ENCODE measurements around the gene FOXP4.

The FOXP4 gene

DNA sequence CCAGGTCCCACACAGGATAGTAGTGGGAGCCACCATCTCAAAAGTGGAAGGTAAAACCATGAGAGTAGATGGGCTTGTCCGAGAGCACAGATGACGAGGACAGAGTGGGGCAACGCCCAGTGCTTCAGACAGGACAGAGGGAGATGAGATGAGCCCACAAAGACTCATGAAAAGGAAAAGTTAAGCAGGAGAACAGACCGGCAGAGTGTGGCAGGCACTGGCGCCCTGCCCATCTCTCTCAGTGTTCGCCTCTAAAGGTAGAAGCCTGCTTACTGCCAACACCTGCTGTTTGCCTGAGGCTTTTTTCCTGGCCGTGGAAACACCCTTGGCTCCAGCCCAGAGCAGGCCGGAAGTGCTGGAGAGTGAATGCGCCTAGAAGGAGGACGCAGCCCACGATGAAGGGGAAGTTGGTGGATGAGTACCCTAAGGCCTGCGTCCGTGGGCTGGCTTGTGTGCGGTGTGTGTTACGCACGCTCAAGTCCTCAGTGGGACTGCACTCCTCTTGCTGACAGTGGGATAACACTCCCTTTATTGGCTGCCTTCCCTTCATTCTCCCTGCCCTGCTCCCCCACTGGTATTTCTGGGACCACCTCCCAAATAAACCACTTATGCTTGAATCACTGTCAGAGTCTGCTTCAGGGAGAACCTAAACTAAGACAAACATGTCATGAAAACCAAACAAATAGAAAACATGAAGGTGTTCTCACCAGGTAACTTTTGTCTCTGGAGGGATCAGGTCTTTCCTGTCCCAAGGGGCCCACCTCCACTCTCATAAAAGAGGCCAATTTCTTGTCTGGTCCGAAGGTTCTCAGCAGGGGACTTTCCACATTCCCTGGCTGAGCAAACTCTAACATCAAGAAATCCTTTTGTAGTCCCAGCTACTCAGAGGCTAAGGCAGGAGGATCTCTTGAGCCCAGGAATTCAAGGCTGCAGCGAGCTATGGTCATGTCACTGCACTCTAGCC, 9.1 kb upstream of the FOXP4 start:
- no peaks in the 10 kb centered on the region for H3K9me3 ChIP-seq (ENCODE audit: insufficient read depth, low read length)
- H3K27me3 ChIP-seq (ENCODE audit: low read depth, low read length): no peaks in the 10 kb centered on the region
- no peaks in the 10 kb centered on the region for H4K20me1 ChIP-seq (ENCODE audit: insufficient read depth, low read length)
- no peaks in the 10 kb centered on the region for H3K79me2 ChIP-seq (ENCODE audit: low read length)
- H3K27ac ChIP-seq (ENCODE audit: low read length): no peak overlapping the region
- no peak overlapping the region for H3K4me3 ChIP-seq (ENCODE audit: low read length)
- no peak overlapping the region for H3K4me2 ChIP-seq (ENCODE audit: low read length)
- peaks cover 14% of the 10 kb centered on the region for H3K4me1 ChIP-seq (ENCODE audit: low read length)
- no peaks in the 10 kb centered on the region for H3K36me3 ChIP-seq (replicated peaks; ENCODE audit: low read depth, low read length)
- H2AFZ ChIP-seq (ENCODE audit: low read depth, low read length): no peak overlapping the region
- no peak for TF ChIP-seq EZH2phosphoT487 (IDR thresholded peaks at IDR 0.05; ENCODE audit: low read depth)
- TF ChIP-seq, protein P1, sequence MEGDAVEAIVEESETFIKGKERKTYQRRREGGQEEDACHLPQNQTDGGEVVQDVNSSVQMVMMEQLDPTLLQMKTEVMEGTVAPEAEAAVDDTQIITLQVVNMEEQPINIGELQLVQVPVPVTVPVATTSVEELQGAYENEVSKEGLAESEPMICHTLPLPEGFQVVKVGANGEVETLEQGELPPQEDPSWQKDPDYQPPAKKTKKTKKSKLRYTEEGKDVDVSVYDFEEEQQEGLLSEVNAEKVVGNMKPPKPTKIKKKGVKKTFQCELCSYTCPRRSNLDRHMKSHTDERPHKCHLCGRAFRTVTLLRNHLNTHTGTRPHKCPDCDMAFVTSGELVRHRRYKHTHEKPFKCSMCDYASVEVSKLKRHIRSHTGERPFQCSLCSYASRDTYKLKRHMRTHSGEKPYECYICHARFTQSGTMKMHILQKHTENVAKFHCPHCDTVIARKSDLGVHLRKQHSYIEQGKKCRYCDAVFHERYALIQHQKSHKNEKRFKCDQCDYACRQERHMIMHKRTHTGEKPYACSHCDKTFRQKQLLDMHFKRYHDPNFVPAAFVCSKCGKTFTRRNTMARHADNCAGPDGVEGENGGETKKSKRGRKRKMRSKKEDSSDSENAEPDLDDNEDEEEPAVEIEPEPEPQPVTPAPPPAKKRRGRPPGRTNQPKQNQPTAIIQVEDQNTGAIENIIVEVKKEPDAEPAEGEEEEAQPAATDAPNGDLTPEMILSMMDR (IDR thresholded peaks at IDR 0.05; ENCODE audit: low read depth, low read length): no peak
- no peak overlapping the region for H3K9ac ChIP-seq (ENCODE audit: low read length)

DNA sequence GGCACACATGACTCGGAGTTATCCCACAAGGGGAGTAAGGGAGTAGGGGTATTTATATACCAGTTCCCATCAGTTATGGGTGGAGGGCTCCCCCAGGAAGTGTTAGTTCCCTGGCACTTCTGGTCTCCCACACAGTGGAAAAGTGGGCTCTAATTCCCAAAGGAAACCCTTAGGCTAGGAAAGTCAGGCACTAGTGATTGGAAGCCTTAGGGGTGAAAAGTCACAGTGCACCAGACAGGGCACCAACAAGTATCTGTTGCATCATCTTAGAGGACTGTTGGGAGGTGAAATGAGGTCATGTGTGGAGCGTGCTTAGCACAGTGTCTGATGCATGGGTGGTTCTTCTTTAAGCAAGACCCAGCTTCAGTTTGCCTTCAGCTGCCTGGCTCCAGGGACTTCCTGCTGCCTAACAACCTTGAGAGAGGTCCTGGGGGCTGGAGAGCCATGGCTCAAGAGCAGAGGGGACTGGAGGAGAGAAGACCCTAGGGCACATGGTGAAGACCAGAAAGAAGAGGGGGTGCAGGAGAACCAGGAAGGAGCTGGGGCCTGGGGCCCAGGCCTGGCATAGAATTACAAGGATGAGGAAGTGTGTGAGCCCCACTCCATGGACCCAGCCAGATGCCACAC, 7.5 kb upstream of the FOXP4 start:
- H3K9ac ChIP-seq (ENCODE audit: low read length): no peak overlapping the region
- H2AFZ ChIP-seq (ENCODE audit: low read depth, low read length): no peak overlapping the region
- H3K4me3 ChIP-seq (ENCODE audit: low read length): no peak overlapping the region
- H3K27me3 ChIP-seq (ENCODE audit: low read depth, low read length): no peaks in the 10 kb centered on the region
- no peak overlapping the region for H3K27ac ChIP-seq (ENCODE audit: low read length)
- no peaks in the 10 kb centered on the region for H3K9me3 ChIP-seq (ENCODE audit: insufficient read depth, low read length)
- H3K79me2 ChIP-seq (ENCODE audit: low read length): peaks cover 2% of the 10 kb centered on the region; the same call in 1 of the 2 replicates
- TF ChIP-seq EZH2phosphoT487 (IDR thresholded peaks at IDR 0.05; ENCODE audit: low read depth): no peak
- TF ChIP-seq, protein P1 (IDR thresholded peaks at IDR 0.05; ENCODE audit: low read depth, low read length): no peak
- no peak overlapping the region for H3K4me2 ChIP-seq (ENCODE audit: low read length)
- H4K20me1 ChIP-seq (ENCODE audit: insufficient read depth, low read length): no peaks in the 10 kb centered on the region
- H3K36me3 ChIP-seq (replicated peaks; ENCODE audit: low read depth, low read length): no peaks in the 10 kb centered on the region
- peaks cover 10% of the 10 kb centered on the region for H3K4me1 ChIP-seq (ENCODE audit: low read length)

DNA sequence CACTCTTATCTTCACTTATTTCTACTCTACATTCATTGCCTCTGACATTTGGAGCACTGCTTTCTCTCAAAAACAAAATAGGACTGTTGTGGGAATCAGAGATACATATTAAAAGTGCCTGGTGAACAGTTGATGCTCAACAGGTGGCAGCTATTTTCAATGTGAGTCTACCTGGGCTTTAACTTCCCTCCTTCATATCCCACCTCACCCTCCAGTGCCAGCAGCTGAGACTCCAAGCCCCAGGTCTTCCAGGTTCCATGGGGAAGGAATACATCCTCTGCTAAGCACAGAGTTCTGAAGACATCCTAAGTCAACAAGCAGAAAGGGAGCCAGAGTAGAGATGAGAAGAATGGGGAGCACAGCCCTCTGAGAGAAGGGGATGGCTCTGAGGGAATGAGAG, 7.0 kb upstream of the FOXP4 start:
- H2AFZ ChIP-seq (ENCODE audit: low read depth, low read length): no peak overlapping the region
- H3K9ac ChIP-seq (ENCODE audit: low read length): no peak overlapping the region
- peaks cover 10% of the 10 kb centered on the region for H3K4me1 ChIP-seq (ENCODE audit: low read length)
- no peak overlapping the region for H3K27ac ChIP-seq (ENCODE audit: low read length)
- H3K27me3 ChIP-seq (ENCODE audit: low read depth, low read length): no peaks in the 10 kb centered on the region
- no peaks in the 10 kb centered on the region for H4K20me1 ChIP-seq (ENCODE audit: insufficient read depth, low read length)
- peaks cover 6% of the 10 kb centered on the region for H3K79me2 ChIP-seq (ENCODE audit: low read length)
- no peaks in the 10 kb centered on the region for H3K9me3 ChIP-seq (ENCODE audit: insufficient read depth, low read length)
- H3K4me2 ChIP-seq (ENCODE audit: low read length): no peak overlapping the region
- no peak overlapping the region for H3K4me3 ChIP-seq (ENCODE audit: low read length)
- TF ChIP-seq, protein P1 (IDR thresholded peaks at IDR 0.05; ENCODE audit: low read depth, low read length): no peak
- no peaks in the 10 kb centered on the region for H3K36me3 ChIP-seq (replicated peaks; ENCODE audit: low read depth, low read length)

DNA sequence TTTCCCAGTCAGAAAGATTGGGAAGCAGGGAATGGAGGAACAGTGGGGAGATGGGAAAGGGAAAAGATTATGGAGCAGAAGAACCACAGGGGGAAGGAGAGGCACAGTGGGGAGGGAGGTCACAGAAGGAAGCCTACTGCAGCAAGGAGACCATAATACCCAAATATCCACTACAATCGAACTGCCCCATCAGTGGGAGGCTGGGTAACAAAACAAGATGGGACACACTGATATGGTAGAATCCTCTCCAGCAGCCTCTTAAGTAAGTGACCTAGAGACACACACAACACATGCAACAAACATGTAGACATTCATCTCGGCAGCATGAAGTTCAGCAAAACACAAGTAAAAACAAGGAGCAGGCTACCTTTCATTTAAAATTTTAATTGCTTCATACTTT, 4.8 kb upstream of the FOXP4 start:
- peaks cover 22% of the 10 kb centered on the region for H3K79me2 ChIP-seq (ENCODE audit: low read length)
- H3K4me2 ChIP-seq (ENCODE audit: low read length): no peak overlapping the region
- no peaks in the 10 kb centered on the region for H3K27me3 ChIP-seq (ENCODE audit: low read depth, low read length)
- no peaks in the 10 kb centered on the region for H3K9me3 ChIP-seq (ENCODE audit: insufficient read depth, low read length)
- H3K36me3 ChIP-seq (replicated peaks; ENCODE audit: low read depth, low read length): no peaks in the 10 kb centered on the region
- TF ChIP-seq EZH2phosphoT487 (IDR thresholded peaks at IDR 0.05; ENCODE audit: low read depth): no peak
- TF ChIP-seq, protein P1 (IDR thresholded peaks at IDR 0.05; ENCODE audit: low read depth, low read length): no peak
- H4K20me1 ChIP-seq (ENCODE audit: insufficient read depth, low read length): no peaks in the 10 kb centered on the region
- peaks cover 21% of the 10 kb centered on the region for H3K4me1 ChIP-seq (ENCODE audit: low read length)
- no peak overlapping the region for H3K4me3 ChIP-seq (ENCODE audit: low read length)
- H3K9ac ChIP-seq (ENCODE audit: low read length): no peak overlapping the region
- H2AFZ ChIP-seq (ENCODE audit: low read depth, low read length): no peak overlapping the region
- H3K27ac ChIP-seq (ENCODE audit: low read length): no peak overlapping the region

Data from OCI-LY3 (cell line).